Stimulated activated CD4-positive, alpha-beta T cell treated with anti-CD3 and anti-CD28 coated beads, Interleukin-4, amount 100 ng/mL, for 4 hours (primary cell): Measurements from ENCODE around the gene NR1D2.
"Not testable (repeated sequence)": the region's sequence is repeated elsewhere in the genome, so short reads cannot be mapped to it uniquely, and the experiment has no call there.

Experiments used
- DNase-seq, 2 experiments: peaks; one replicate each; pipeline ENCODE4 v3.0.0-alpha.2; 2020

The NR1D2 gene

GRCh38 chr3:24010834-24011233, 65.7 kb downstream of the NR1D2 start:
- not testable (repeated sequence) for DNase-seq

GRCh38 chr3:24012589-24013269, 67.6 kb downstream of the NR1D2 start:
- DNase-seq, result no peak

DNA sequence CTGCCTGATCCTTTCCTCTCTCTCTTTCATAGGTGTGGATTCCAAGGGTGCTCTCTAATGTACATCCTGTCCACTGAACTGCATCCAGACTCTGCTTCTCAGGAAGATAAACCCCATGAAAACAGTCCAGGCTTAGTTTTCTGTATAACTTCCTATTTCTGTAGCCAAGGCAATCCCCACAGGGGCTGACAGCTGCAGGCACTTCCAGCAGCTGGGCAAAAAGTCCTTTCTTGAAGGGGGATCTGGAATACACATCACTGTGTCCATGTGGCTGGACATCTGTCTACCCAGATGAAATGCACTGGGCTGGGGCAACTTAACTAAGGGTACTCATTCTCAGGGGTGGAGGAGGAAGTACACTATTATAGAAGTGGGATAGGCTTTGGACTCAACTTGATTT, 72.2 kb downstream of the NR1D2 start:
- no peak for DNase-seq

- DNase-seq, result no peak
These were observed 73.9 kb downstream of the NR1D2 start for GRCh38 chr3:24018784-24019570.

DNA sequence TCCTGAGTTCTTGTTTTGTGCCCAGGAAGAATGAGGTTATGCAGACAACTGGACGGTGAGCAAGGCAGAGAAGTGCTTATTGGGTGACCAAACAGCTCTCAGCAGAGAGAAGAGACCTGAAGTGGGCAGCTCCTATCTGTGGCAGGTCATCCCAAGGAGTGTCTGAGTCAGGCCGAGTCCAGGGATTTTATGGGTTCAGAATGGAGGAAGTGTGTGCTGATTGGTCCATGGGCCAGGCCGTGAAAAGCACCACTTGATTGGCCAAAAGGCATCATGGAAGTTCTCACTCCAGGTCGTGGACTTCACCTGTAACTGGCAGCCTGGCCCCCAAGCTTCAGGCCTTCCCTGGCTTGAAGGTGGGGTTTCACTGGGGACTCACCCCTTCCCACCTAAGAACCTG, 74.5 kb downstream of the NR1D2 start:
- no peak for DNase-seq

- no peak for DNase-seq
These were observed 75.1 kb downstream of the NR1D2 start for GRCh38 chr3:24020036-24020691.

GRCh38 chr3:24023197-24023596, 78.1 kb downstream of the NR1D2 start:
- no peak for DNase-seq

DNA sequence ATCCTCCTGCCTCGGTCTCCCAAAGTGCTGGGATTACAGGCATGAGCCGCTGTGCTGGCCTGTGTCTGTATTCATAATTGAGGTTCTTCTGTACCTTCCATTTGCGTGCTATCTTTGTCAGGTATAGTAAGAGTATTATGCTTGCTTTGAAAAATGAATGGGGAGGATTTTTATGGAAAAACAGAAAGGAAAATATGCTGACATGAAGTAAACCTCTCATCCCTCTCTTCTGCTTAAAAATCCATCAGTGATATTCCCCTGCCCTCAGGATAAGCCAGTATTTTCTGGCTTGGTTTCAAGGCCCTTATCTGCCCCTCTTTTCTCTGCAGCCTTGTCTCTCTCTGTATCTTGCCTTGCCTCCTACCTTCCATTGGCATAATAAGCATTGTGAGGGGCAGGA, 80.7 kb downstream of the NR1D2 start:
- no peak for DNase-seq

- not testable (repeated sequence) for DNase-seq
These were observed 81.6 kb downstream of the NR1D2 start for GRCh38 chr3:24026665-24027064.

DNA sequence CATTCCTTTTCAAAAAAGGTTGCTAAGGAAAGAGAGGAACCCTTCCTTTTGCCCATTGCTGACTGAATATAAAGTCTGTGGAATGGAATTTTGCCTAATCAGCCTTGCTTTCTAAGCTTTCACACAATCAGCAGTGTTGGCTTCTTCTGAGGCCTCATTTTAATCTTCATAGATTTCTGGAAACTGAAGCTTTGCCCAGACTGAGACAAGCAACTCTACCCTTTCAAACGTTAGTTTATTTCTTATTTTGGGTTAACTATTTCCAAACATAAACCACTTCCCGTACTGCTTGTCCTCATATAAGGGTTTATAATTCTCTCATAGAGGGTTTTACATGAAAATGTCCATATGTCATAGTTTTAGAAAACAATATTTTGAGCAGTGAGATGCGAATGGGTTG, 82.9 kb downstream of the NR1D2 start:
- no peak for DNase-seq
